Measurements from ENCODE around the gene SOX5.

- TF ChIP-seq, protein P1, sequence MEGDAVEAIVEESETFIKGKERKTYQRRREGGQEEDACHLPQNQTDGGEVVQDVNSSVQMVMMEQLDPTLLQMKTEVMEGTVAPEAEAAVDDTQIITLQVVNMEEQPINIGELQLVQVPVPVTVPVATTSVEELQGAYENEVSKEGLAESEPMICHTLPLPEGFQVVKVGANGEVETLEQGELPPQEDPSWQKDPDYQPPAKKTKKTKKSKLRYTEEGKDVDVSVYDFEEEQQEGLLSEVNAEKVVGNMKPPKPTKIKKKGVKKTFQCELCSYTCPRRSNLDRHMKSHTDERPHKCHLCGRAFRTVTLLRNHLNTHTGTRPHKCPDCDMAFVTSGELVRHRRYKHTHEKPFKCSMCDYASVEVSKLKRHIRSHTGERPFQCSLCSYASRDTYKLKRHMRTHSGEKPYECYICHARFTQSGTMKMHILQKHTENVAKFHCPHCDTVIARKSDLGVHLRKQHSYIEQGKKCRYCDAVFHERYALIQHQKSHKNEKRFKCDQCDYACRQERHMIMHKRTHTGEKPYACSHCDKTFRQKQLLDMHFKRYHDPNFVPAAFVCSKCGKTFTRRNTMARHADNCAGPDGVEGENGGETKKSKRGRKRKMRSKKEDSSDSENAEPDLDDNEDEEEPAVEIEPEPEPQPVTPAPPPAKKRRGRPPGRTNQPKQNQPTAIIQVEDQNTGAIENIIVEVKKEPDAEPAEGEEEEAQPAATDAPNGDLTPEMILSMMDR (conservative IDR thresholded peaks at IDR 0.05 in 1 of 2, IDR thresholded peaks at IDR 0.05 in 1 of 2; ENCODE audit: low read depth in 1 of 2, low read length in 2 of 2): no peak
- no peak for TF ChIP-seq EZH2 (IDR thresholded peaks at IDR 0.05; ENCODE audit: low read length, missing control alignments)
Measured at GRCh38 chr12:23843958-23844357, 105.5 kb downstream of the SOX5 start.
